SJCRH30 (cell line): ENCODE data around the gene HCFC1. TPM values are rescaled to one million over a fixed set of nuclear protein-coding genes. Genes with fewer than 3 reads are reported as not detected.

Experiments
- DNase-seq, 2 experiments: peaks; one replicate each; pipeline ENCODE4 v3.0.0-alpha.2; 2015 to 2020
- H3K27ac ChIP-seq: fragments of 250-450 bp; sonication (Bioruptor Pico); 2 replicates; pipeline ENCODE4 v1.5.1; 2020; ENCODE audit warnings: mild to moderate bottlenecking, moderate library complexity
- H3K27me3 ChIP-seq: fragments of 250-450 bp; sonication (Bioruptor Pico); 2 replicates; pipeline ENCODE4 v1.5.1; 2020; ENCODE audit warnings: mild to moderate bottlenecking, moderate library complexity
- H3K36me3 ChIP-seq: fragments of 250-450 bp; sonication (Bioruptor Pico); 2 replicates; pipeline ENCODE4 v1.5.1; 2020; ENCODE audit warnings: mild to moderate bottlenecking, moderate library complexity
- H3K4me1 ChIP-seq: fragments of 250-450 bp; sonication (Bioruptor Pico); 2 replicates; pipeline ENCODE4 v1.5.1; 2020; ENCODE audit warnings: mild to moderate bottlenecking, moderate library complexity
- H3K4me3 ChIP-seq: fragments of 250-450 bp; sonication (Bioruptor Pico); 2 replicates; pipeline ENCODE4 v1.5.1; 2020; ENCODE audit warnings: mild to moderate bottlenecking, moderate library complexity
- H3K9me3 ChIP-seq: fragments of 250-450 bp; sonication (Bioruptor Pico); replicated peaks from 2 replicates; pipeline ENCODE4 v1.5.1; 2020; ENCODE audit warnings: mild to moderate bottlenecking, moderate library complexity
- total RNA-seq: library from RNA; depleted of rRNA; stranded (reverse); fragments of >200 nt; shearing (Covaris generic); gene quantifications from 2 replicates; pipeline ENCODE4 v1.2.3, GENCODE V29; 2014

The HCFC1 gene
- total RNA-seq, 1 experiment from 2014 or later: 55.6 TPM

DNA sequence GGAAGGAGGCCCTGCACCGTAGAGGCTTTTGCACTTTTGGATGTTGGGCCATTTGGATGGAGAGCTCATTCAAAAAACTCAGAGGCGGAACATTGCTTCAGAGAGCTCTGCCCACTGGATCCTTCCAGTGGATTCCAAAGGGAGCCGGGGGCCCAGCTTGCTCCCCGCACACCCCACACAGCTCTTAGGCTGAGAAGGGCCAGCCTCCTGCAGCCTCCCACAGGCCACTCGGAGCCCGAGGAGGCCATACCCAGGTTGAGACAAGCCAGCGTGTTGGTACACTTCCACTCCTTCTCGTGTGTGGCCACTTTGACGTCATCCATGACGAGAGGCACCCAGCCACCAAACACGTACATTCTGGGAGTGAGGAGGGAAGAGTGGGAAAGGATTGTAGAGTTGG is 10.3 kb downstream of the HCFC1 start:
- H3K4me3 ChIP-seq: no peak overlapping the region
- peaks cover 37% of the 10 kb centered on the region for H3K36me3 ChIP-seq
- H3K27ac ChIP-seq: no peak overlapping the region
- H3K27me3 ChIP-seq: no peaks in the 10 kb centered on the region
- H3K9me3 ChIP-seq: no peaks in the 10 kb centered on the region
- no peaks in the 10 kb centered on the region for H3K4me1 ChIP-seq
- no peak for DNase-seq

DNA sequence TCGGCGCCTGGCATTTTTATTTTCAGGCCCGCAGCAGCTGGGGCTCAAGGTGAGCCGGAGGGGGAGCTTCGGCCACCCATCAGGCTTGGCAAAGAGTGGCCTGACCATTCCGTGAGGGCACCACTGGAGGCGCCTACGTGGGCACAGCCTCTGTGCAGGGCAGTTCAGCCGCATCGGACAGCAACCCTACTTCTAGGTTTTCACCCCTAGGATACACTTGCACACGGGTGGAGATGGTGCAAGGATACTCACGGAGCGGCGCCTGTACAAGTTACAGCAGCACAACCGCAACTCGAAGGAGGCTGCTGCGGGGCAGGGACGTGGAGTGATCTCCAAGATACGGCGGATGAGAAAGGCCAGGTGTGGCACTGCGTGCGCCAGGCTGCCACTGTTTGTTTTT is 10.8 kb downstream of the HCFC1 start:
- Histone ChIP-seq H3K4me3 (no peak overlapping the region), H3K36me3 (peaks cover 38% of the 10 kb centered on the region), H3K27me3 (no peaks in the 10 kb centered on the region), H3K4me1 (no peaks in the 10 kb centered on the region), H3K27ac (no peak overlapping the region), H3K9me3 (no peaks in the 10 kb centered on the region)
- no peak for DNase-seq

DNA sequence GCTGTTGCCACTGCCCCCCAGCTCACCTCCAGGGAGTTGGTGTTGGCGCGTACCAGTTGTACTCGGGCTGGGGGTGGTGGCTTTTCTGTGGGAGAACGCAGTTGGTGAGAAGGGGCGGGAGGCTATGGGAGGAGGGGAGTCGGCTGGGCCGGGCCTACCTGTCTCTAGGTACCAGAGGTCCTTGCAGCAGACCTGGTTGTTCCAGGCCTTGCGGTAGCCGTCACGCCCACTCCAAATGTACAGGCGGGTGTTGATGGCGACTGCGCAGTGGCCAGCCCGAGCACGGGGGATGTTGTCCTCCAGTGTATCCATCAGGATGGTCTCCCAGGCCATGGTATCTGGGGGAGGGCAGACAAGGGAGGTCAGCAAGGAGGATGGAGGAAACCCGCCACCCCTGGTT is 11.5 kb downstream of the HCFC1 start:
- no peaks in the 10 kb centered on the region for H3K27me3 ChIP-seq
- no peaks in the 10 kb centered on the region for H3K9me3 ChIP-seq
- no peak overlapping the region for H3K4me3 ChIP-seq
- H3K27ac ChIP-seq: no peak overlapping the region
- no peak for DNase-seq
- H3K4me1 ChIP-seq: no peaks in the 10 kb centered on the region
- peaks cover 38% of the 10 kb centered on the region for H3K36me3 ChIP-seq

DNA sequence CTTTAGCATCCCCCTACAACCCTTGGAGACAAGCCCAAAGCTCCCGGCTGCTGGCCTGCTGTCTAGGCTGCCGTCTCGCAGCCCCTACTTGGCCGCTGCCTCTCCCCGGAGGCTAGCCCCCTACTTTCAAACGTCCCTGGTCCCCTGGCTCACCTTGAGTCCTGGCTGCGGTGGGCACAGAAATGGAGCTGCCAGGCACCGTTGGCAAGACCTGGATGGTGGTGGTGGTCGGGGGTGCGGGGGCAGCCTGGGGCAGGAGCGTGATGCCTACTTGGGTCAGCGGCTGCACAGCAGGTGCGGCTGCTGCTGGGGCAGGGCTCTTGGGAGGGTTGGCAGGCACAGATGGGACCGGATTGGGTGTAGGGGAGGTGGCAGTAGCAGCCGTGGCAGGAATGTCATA is 12.0 kb downstream of the HCFC1 start:
- no peak overlapping the region for H3K4me3 ChIP-seq
- no peak for DNase-seq
- H3K9me3 ChIP-seq: no peaks in the 10 kb centered on the region
- peaks cover 38% of the 10 kb centered on the region for H3K36me3 ChIP-seq
- no peaks in the 10 kb centered on the region for H3K4me1 ChIP-seq
- H3K27ac ChIP-seq: no peak overlapping the region
- H3K27me3 ChIP-seq: no peaks in the 10 kb centered on the region

DNA sequence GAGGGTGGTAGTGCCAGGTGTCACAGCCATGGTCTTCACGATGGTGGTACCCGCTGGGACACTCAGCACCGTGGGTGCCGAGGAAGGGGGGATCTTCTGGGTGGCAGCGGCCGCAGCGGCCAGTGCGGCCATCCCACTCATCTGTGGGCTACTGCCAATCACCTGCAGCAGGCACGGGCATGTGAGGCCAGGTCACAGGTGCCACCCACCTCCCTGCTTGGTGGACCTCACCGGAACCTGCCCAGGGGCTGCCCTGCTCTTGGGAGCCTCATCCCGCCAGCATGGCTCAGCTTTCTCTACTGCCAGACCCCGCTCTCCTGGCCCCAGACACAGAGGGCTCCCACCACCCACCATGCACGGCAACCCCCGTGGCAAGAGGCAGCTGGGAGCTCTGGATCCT is 13.0 kb downstream of the HCFC1 start:
- Histone ChIP-seq H3K27me3 (no peaks in the 10 kb centered on the region), H3K36me3 (peaks cover 43% of the 10 kb centered on the region), H3K4me1 (no peaks in the 10 kb centered on the region), H3K4me3 (no peak overlapping the region), H3K9me3 (no peaks in the 10 kb centered on the region), H3K27ac (no peak overlapping the region)
- DNase-seq: no peak

DNA sequence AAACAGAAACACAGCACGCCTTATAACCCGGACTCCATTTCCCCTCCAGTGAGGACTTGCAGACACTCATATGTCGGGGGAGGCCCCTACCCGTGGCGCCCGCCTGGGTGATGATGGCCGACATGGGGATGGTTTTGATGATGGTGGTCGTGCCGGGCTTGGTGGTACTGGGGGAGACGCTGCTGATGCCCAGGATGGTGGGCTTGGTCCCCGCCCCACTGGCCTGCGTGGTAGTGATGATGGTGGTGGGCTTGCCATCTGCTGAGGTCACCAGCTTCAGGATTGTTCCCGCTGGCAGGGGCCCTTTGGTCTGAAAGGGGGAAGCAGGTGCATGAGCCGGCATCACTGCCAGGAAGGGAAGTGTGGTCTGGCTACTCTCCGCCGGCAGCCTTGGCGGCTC is 14.4 kb downstream of the HCFC1 start:
- Histone ChIP-seq H3K9me3 (no peaks in the 10 kb centered on the region), H3K27me3 (no peaks in the 10 kb centered on the region), H3K4me3 (no peak overlapping the region), H3K27ac (no peak overlapping the region), H3K4me1 (no peaks in the 10 kb centered on the region), H3K36me3 (peaks cover 48% of the 10 kb centered on the region)
- no peak for DNase-seq

DNA sequence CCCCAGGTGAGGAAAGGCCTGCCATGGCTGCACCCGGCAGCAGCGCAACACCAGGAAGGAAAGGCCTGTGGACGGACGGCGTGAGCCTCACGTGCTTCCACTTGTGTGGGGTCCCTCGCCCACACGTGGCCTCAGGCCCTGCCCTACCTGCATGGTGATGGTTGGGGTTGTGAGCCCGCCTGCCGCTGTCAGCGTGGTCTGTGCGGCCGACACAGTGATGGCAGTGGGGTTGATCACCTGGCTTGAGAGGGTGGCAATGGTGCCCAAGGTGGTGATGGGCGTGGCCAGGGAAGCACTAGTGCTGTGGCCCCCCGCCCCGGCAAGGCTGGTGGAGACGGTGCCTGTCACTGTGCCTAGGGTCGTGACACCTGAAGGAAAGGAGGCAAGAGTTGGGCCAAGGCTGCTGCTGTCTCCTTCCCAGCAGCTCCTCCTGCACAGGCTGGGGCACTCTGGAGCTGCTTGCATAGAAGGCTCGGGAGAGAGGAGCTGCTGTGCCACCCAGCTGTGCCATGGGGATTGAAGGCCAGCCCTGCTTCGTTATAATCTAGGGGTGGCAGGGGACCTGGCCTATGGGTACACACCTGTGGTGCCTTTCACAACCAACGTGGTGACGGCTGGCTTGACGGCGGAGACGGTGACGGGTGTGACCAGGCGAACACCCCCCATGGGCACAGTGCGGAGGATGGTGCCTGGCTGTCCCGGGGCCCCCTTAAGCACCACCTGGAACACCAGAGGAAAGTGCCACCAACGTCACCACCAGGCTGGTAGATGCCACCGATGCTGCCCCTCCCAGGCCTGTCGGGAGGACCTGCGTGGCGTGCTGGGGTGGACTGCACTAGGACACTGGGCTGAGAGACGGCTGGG is 15.3 kb downstream of the HCFC1 start:
- no peaks in the 10 kb centered on the region for H3K27me3 ChIP-seq
- peaks cover 44% of the 10 kb centered on the region for H3K36me3 ChIP-seq
- H3K4me1 ChIP-seq: no peaks in the 10 kb centered on the region
- no peak overlapping the region for H3K27ac ChIP-seq
- no peak for DNase-seq
- H3K9me3 ChIP-seq: no peaks in the 10 kb centered on the region
- no peak overlapping the region for H3K4me3 ChIP-seq

DNA sequence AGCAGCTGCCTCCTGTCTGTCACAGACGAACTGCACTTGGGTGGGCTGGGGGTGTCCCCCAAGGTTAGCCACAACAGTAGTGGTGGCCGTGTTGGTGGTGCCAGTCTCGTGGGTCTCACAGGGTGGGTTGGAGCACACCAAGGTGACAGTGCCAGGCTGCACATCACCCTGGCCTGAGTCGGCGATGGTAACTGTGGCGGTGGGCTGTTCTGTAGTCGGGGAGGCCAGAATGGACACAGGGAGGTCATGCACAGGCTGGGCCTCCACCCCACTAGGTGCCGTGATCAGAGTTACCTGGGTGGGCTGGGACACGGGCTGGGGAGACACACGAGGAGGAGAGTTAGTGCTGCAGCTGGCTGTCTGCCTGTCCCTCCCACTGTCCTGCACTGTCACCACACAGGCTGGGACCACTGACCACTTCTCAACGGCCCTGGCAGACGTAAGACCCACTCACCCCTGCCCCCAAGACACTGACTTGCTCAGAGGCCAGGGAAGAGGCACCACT is 16.3 kb downstream of the HCFC1 start:
- Histone ChIP-seq H3K9me3 (no peaks in the 10 kb centered on the region), H3K27me3 (no peaks in the 10 kb centered on the region), H3K4me3 (no peak overlapping the region), H3K4me1 (no peaks in the 10 kb centered on the region), H3K36me3 (peaks cover 45% of the 10 kb centered on the region), H3K27ac (no peak overlapping the region)
- DNase-seq: no peak

DNA sequence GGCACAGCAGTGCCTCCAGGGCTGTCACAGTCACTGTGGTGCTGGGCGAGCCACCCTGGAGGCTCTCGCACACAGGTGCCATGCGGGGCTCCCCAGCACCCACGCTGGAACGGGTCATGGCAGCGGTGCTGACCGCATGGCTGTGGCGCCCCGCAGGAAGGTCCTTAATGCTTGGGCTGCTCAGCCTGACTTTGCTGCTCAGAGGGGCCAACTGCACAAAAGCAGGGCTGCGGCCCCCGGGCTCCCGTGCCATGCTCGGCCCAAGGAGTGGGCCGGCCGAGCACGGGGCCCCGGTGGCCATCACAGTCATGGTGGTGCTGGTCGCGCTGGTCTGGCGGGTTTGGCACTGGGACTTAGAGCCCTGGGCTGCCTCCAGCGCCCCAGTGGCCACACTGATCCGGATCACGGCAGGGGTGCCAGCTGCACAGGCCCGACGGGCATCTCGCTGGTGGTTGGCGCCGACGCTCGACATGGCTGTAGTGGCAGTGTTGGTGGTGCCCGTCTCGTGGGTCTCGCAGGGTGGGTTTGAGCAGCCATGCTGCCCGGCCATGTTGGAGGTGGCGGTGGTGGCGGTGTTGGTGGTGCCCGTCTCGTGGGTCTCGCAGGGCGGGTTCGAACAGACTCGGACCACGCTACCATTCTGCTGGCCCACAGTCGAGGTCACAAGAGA is 16.9 kb downstream of the HCFC1 start:
- H3K36me3 ChIP-seq: peaks cover 42% of the 10 kb centered on the region
- no peak overlapping the region for H3K4me3 ChIP-seq
- DNase-seq: no peak
- no peaks in the 10 kb centered on the region for H3K4me1 ChIP-seq
- no peaks in the 10 kb centered on the region for H3K27me3 ChIP-seq
- no peaks in the 10 kb centered on the region for H3K9me3 ChIP-seq
- no peak overlapping the region for H3K27ac ChIP-seq

DNA sequence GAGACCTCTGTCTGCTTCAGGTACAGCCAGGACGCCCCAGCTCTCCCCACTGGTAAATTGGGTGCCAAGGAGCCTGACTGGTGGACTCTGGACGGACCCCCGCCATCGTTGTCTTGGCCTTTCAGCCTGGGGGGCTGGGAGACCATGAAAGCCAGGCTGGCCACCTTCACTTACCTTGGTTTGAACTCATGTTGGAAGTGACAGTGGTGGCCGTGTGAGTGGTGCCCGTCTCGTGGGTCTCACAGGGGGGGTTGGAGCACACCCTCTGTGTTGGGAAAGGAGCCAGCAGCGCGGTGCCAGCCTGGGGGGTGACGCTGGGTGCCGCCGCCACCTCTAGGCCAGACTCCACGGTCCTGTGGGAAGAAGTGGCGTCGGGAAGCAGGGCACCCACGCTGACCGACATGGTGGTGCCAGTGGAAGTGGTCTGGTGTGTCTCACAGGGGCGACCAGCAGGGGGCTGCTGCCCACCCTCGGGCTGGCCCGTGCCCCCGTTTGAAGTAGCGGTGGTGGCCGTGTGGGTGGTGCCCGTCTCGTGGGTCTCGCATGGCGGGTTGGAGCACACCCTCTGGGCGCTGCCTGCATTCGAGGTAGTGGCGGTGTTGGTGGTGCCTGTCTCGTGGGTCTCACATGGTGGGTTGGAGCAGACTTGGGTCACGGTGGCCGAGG is 17.6 kb downstream of the HCFC1 start:
- H3K27ac ChIP-seq: no peak overlapping the region
- H3K9me3 ChIP-seq: no peaks in the 10 kb centered on the region
- H3K36me3 ChIP-seq: peaks cover 43% of the 10 kb centered on the region
- H3K27me3 ChIP-seq: no peaks in the 10 kb centered on the region
- no peaks in the 10 kb centered on the region for H3K4me1 ChIP-seq
- no peak overlapping the region for H3K4me3 ChIP-seq
- DNase-seq: no peak

DNA sequence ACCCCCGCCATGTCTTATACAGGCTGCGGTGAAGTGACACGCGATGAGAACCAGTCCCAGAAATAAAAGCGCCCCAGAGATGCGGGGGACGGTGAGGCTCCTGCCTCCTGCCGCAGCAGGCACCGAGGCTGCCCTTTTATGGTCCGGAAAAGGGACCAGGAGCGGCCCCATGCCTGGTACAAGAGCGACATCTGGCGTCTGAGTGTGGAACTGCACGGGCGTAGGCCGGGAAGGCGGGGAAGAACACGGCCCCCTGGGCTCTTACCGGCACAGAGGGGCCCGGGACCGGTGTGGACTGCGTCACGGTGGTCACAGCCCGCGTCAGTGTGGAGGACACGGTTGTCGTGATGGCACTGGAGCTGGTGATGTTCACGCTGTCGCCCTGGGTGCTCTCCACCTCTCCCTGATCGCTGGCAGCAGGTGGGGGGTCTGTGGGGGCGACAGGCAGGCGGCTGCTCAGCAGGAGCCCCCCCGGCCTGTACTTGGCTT is 18.2 kb downstream of the HCFC1 start:
- peak; percentile 34 to 58 for DNase-seq
- Histone ChIP-seq H3K4me1 (no peaks in the 10 kb centered on the region), H3K36me3 (peaks cover 43% of the 10 kb centered on the region), H3K9me3 (no peaks in the 10 kb centered on the region), H3K27me3 (no peaks in the 10 kb centered on the region), H3K27ac (no peak overlapping the region), H3K4me3 (no peak overlapping the region)

DNA sequence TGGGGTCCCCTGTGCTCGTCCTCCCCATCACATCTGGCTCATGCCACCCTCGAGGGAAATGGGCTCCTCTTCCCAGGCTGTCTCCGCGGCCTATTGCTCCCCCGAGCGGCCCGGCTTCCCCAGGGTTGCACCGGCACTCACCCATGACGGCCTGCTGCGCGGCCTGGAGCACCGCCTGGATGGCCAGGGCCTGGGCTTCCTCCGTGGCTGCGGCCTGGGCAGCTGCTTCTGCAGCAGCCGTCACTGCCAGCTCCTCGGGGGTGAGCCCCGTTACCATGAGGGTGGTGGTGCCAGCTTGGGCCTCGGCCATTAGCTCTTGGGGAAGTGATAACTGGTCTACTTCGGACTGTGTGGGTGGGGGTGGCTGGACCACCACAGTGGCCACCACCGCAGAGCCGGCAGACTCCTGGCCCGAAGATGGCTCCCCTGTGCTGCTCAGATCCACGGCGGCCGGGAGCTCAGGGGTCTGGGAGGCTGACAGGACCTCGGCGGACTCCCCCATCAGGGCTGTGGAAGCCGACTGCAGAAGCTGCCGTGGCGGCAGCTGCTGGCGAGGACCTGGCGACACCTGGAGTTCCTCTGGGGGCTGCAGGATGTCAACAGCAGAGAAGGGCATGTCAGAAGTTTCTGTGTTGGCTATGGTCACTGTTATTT is 19.1 kb downstream of the HCFC1 start:
- Histone ChIP-seq H3K9me3 (no peaks in the 10 kb centered on the region), H3K36me3 (peaks cover 34% of the 10 kb centered on the region), H3K4me3 (no peak overlapping the region), H3K4me1 (no peaks in the 10 kb centered on the region), H3K27me3 (no peaks in the 10 kb centered on the region), H3K27ac (no peak overlapping the region)
- no peak for DNase-seq

DNA sequence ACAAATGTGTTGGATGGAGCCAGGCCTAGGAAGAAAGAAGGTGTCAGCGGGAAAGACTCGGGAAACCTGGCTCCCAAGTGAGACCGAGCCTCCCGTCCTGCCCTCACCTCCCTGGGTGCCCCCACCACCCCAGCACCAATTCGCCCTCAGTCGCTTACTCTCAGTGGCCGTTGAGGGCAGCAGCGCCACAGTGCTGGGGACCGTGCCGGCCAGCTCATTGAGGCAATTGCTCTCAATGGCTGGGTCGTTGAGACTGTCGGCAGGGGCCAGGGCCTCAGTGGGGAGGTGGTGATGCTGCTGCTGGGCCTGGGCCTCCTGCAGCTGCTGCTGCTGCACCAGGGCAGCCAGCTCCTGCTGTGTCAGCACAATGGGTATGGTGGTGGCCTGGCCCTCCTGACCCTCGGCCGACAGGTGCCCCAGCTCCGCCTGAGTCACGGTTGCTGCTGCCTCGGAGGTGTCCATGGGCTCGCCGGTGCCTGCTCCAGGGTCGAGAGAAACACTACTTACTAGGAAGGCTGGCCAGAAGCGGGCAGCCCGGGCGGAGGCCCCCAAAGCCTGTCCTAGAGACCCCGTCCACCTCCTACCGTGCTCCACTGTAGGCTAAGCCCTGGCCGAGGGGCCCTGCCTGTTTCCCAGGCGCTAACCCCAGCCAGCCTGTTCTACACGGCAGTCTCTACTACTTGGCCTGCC is 19.8 kb downstream of the HCFC1 start:
- DNase-seq: no peak
- Histone ChIP-seq H3K27me3 (no peaks in the 10 kb centered on the region), H3K4me1 (no peaks in the 10 kb centered on the region), H3K27ac (no peak overlapping the region), H3K9me3 (no peaks in the 10 kb centered on the region), H3K36me3 (peaks cover 33% of the 10 kb centered on the region), H3K4me3 (no peak overlapping the region)

DNA sequence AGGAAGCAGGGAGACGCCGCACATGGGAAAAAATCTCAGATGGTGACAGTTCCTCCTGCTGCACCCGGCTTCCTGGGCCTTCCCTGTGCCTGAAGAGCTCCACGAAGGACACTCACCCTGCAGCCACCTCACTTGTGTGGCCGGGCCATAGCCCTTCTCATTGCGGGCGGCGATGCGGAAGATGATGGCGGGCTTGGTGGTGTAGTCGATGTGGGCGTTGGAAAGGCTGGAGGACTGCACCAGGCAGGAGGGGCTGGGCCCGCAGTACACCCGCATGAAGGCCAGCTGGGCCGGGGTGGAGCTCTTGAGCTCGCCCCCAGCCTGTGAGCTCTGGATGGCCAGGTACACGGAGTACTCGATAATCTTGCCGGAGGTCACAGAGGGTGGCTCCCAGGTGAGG is 21.5 kb downstream of the HCFC1 start:
- no peak for DNase-seq
- Histone ChIP-seq H3K27me3 (no peaks in the 10 kb centered on the region), H3K36me3 (peaks cover 30% of the 10 kb centered on the region)

More for the DNA sequence above, 21.5 kb downstream of the HCFC1 start:
- H3K9me3 ChIP-seq: no peaks in the 10 kb centered on the region
- 0 out of 2 replicates have a peak, but pooled peaks cover 3% of the 10 kb centered on the region for H3K4me1 ChIP-seq
- no peak overlapping the region for H3K4me3 ChIP-seq
- H3K27ac ChIP-seq: no peak overlapping the region
